Left lung (tissue), 10 donors: ENCODE results near the gene POLR2L. TPM values are rescaled to one million over a fixed set of nuclear protein-coding genes. Genes with fewer than 3 reads are reported as not detected.

Experiments used
- ATAC-seq: fragments of 200-7000 bp; cut with Tn5 transposase; one replicate; pipeline ENCODE4 v1.9.1; 2020; ENCODE audit warnings: moderate library complexity
- DNase-seq, 4 donors: peaks; one replicate each; pipeline ENCODE4 v3.0.0-alpha.2; 2013 to 2020
- H3K27ac ChIP-seq, 2 donors: fragments of 200-600 bp; sonication (generic) in 1 of 2; one replicate each; pipeline versions ENCODE4 v1.5.0 to v1.8.0; 2020 to 2021
- H3K27me3 ChIP-seq, 2 donors: fragments of 200-600 bp; sonication (generic) in 1 of 2; one replicate each; pipeline versions ENCODE4 v1.5.0 to v1.8.0; 2020 to 2021
- H3K36me3 ChIP-seq, 2 donors: fragments of 200-600 bp; sonication (generic) in 1 of 2; one replicate each; pipeline versions ENCODE4 v1.5.0 to v1.8.0; 2020 to 2021
- H3K4me1 ChIP-seq, 2 donors: fragments of 200-600 bp; one replicate each; pipeline ENCODE4 v1.8.0; 2021
- H3K4me3 ChIP-seq, 2 donors: fragments of 200-600 bp; sonication (generic) in 1 of 2; one replicate each; pipeline versions ENCODE4 v1.5.0 to v1.8.0; 2020 to 2021; ENCODE audit warnings: mild to moderate bottlenecking in 1 of 2
- H3K9me3 ChIP-seq, 2 donors: fragments of 200-600 bp; sonication (generic) in 1 of 2; one replicate each; pipeline versions ENCODE4 v1.5.0 to v1.8.0; 2020 to 2021
- intact Hi-C, 2 donors: fragments of 100-400 bp; cut with DNase I; formaldehyde crosslinking; loops; one replicate each; pipeline versions ENCODE4 v1.11.2 to v1.14.2; 2022
- polyA plus RNA-seq, 6 donors: library from polyadenylated mRNA; unstranded; fragments of 120-200 nt; gene quantifications; one replicate each; pipeline ENCODE4 v1.2.1, GENCODE V29; 2013; ENCODE audit not compliant: insufficient read length in 6 of 6
- total RNA-seq, 2 donors: library from RNA; stranded (reverse); fragmentation: NEBNext Ultra II Directional; extraction: Animal tissue kit (Norgen Biotek cat#: 25700); gene quantifications; one replicate each; pipeline ENCODE4 v1.2.1, GENCODE V29; 2021
- TF ChIP-seq, protein P1 (sequence below), 2 donors: fragments of 200-600 bp; sonication (generic) in 1 of 2; IDR thresholded peaks; one replicate each; pipeline versions ENCODE4 v1.5.0 to v1.8.0; 2021; ENCODE audit warnings: antibody characterized with exemption in 2 of 2
- donor health status: DM: no; HTN: yes; CAD: no.
- donor health status: DM: no; HTN: no; CAD: no.

POLR2L gene
- total and polyA plus RNA-seq, 8 donors, result 65.2 to 227 (median 103) TPM

DNA sequence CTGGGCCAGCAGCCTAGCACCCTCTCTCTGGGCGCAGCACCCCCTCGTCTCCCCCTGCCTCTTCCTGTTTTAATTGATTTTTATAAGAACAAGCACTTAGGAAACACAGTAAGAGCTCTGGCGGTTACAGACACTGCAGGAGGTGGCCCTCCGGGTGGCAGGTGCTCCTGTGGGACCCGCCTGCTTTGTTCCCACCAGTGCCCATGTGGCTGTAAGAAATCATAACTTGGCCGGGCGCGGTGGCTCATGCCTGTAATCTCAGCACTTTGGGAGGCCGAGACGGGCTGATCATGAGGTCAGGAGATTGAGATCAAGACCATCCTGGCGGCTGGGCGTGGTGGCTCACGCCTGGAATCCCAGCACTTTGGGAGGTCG is 18.8 kb upstream of the POLR2L start:
- H3K27me3 ChIP-seq, result no peaks in the 10 kb centered on the region
- no peak overlapping the region for H3K4me3 ChIP-seq
- H3K4me1 ChIP-seq, result peaks cover 3 to 6% of the 10 kb centered on the region in 2 donors
- peaks cover 0 to 32% of the 10 kb centered on the region in 2 donors for H3K36me3 ChIP-seq
- ATAC-seq (no peak), DNase-seq (no peak)
- no peak overlapping the region for H3K27ac ChIP-seq
- no peaks in the 10 kb centered on the region for H3K9me3 ChIP-seq
- intact Hi-C loops, result no loop called here
- TF ChIP-seq, protein P1, sequence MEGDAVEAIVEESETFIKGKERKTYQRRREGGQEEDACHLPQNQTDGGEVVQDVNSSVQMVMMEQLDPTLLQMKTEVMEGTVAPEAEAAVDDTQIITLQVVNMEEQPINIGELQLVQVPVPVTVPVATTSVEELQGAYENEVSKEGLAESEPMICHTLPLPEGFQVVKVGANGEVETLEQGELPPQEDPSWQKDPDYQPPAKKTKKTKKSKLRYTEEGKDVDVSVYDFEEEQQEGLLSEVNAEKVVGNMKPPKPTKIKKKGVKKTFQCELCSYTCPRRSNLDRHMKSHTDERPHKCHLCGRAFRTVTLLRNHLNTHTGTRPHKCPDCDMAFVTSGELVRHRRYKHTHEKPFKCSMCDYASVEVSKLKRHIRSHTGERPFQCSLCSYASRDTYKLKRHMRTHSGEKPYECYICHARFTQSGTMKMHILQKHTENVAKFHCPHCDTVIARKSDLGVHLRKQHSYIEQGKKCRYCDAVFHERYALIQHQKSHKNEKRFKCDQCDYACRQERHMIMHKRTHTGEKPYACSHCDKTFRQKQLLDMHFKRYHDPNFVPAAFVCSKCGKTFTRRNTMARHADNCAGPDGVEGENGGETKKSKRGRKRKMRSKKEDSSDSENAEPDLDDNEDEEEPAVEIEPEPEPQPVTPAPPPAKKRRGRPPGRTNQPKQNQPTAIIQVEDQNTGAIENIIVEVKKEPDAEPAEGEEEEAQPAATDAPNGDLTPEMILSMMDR (IDR thresholded peaks at IDR 0.05), result no peak

DNA sequence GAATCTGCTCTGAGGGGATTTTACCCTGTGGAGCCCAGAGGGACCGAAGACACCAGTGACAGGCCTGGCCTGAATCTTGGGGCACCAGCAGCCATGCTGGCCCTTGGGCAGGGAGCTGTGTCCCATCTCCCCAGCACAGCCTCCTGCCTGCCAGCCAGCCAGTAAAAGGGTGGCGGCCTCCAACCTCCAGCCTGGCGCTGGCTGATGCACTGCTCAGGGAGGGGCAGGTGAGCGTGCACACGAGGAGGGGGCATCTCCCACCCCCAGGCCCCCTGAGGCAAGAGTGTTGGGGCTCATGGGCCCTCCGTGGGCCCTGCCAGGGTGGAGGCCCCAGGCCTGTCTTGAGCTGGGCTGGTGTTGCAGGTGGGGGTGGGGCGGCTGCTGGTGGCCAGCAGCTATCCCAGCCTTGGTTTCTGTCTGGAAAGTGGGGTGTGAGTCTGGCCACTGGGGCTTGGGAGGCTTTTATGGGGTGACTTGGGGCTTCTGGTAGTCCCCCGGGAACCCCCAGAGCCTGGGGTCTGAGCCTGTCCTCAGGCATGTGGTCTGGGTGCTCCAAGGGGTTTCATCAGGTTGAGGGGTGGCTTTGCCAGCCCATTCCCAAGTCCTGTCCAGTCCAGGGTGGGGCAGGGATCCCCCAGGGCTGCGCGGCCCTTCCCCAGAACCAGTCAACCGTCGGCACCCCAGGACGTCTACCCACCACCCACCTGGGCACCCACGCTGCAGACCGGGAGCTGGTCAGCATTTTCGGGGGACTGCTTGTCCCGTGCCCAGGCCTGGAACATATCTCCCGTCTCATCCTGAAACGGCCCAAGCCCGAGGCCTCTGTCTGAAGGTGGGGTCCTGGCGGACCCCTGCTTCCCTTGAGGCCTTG is 18.1 kb upstream of the POLR2L start:
- TF ChIP-seq, protein P1 (IDR thresholded peaks at IDR 0.05), result no peak
- Histone ChIP-seq H3K27ac (peak overlapping the region in 1 of 2 donors; percentile 31), H3K27me3 (no peaks in the 10 kb centered on the region), H3K36me3 (peaks cover 0 to 31% of the 10 kb centered on the region in 2 donors), H3K4me3 (no peak overlapping the region), H3K9me3 (no peaks in the 10 kb centered on the region), H3K4me1 (peaks cover 3 to 6% of the 10 kb centered on the region in 2 donors)
- ATAC-seq, result no peak
- intact Hi-C loops, result no loop called here
- DNase-seq, result no peak

DNA sequence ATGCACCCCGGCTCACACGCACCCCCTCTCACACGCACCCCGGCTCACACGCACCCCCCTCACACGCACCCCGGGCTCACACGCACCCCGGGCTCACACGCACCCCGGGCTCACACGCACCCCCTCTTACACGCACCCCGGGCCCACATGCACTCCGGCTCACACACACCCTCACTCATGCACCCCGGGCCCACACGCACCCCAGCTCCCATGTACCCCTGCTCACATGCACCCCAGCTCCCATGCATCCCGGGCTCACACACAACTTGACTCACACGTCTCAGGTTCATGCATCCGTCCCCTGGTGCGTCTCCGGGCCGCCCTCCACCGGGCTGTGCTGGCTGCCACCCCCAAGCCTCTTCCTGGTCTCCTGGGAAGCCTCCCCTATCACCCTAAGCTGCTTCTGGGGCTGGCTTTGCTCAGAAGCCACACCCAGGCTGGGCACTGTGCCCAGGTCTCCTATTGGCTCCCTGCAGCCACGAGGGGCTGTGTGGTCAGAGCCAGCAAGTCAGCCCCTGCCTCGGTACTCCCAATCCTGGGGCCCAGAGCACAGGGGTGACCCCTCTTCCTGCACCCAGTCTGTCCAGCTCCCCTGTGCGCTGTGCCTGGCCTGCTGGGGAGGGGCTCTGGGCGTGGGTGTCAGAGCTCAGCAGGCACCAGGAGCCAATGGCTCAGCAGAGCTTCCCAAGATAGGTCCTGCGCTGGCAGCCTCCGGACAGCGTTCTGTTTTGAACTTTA is 17.2 kb upstream of the POLR2L start:
- H3K4me3 ChIP-seq, result no peak overlapping the region
- no peaks in the 10 kb centered on the region for H3K27me3 ChIP-seq
- ATAC-seq (peak; percentile 47), DNase-seq (peak in 3 of 4 donors; percentile 63 to 95 (median 85))
- TF ChIP-seq, protein P1 (IDR thresholded peaks at IDR 0.05), result no peak
- peak overlapping the region in 1 of 2 donors; percentile 31 for H3K27ac ChIP-seq
- no peaks in the 10 kb centered on the region for H3K9me3 ChIP-seq
- H3K4me1 ChIP-seq, result peaks cover 3 to 6% of the 10 kb centered on the region in 2 donors
- peaks cover 0 to 25% of the 10 kb centered on the region in 2 donors for H3K36me3 ChIP-seq
- intact Hi-C loops, result no loop called here

DNA sequence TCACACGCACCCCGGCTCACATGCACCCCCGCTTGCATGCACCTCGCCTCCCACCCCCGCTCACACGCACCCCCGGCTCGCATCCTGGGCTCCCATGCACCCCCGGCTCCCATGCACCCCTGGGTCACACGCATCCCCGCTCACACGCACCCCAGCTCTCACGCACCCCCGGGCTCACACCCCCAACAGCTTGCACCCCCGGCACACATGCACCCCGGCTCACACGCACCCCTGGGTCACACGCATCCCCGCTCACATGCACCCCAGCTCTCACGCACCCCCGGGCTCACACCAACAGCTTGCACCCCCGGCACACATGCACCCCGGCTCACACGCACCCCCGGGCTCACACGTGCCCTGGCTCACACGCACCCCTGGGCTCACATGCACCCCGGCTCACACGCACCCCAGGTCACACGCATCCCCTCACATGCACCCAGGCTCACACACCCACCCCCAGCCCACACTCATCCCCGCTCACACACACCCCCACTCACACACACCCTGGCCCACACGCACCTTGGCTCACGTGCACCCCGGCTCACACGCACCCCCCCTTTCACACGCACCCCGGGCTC is 16.5 kb upstream of the POLR2L start:
- no peaks in the 10 kb centered on the region for H3K27me3 ChIP-seq
- intact Hi-C loops, result no loop called here
- peaks cover 3 to 6% of the 10 kb centered on the region in 2 donors for H3K4me1 ChIP-seq
- H3K9me3 ChIP-seq, result no peaks in the 10 kb centered on the region
- H3K4me3 ChIP-seq, result no peak overlapping the region
- no peak overlapping the region for H3K27ac ChIP-seq
- H3K36me3 ChIP-seq, result peaks cover 0 to 19% of the 10 kb centered on the region in 2 donors
- DNase-seq, result no peak
- TF ChIP-seq, protein P1 (IDR thresholded peaks at IDR 0.05), result no peak
- no peak for ATAC-seq
